ENCODE data around the gene LMOD3.

LMOD3 gene

GRCh38 chr3:69090021-69090420 lies 32.4 kb downstream of the LMOD3 start:
- DNase-seq, result no peak

DNA sequence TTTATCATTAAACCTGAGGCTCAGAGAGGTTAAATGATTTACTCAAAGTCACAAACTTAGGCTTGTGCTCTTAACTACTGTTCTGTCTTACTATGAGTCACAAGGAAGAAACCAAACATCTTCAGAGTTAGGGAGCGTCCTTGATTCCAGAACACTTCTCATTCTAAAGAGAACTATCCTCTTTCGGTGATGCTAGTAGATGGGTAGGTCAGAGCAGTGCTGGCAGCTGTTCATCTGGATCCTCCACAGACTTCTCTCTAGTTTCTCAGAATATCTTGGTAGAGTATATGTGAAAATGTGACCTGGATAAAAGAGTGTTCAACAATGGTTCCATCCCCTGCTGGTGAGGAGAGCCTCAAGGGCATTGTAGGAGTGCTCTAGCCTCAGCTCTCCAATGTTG lies 34.3 kb downstream of the LMOD3 start:
- DNase-seq, result no peak

DNA sequence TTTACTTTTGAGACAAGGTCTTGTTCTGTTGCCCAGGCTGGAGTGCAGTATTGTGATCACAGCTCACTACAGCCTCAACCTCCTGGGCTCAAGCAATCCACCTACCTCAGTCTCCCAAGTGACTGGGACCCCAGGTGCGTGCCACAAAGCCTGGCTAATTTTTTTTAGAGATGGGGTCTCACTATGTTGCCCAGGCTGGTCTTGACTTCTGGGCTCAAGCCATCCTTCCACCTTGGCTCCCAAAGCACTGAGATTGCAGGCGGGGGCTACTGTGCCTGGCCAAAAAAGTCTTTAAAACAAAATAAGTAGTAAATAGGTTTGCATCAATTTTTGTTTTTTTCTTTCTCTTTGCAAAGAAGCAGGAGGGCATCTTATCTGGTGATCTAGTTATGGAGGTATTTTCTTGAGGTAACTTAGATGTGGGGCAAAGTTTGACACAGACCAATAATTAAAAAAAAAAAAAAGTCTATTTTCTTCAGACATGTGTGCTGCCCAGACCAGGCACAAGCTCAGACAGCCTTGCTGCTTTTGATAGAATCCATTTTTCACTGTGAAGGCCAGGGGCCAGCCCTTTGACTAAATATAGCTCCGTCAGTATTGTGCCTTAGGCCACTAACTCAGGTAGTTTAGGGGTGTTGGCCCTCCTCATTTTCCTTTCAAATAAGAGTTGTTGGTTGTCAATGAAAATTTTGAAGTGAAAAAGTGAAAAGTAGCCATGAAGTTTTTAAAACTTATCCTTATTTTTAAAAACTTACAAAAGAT lies 35.2 kb downstream of the LMOD3 start:
- DNase-seq, result no peak

DNA sequence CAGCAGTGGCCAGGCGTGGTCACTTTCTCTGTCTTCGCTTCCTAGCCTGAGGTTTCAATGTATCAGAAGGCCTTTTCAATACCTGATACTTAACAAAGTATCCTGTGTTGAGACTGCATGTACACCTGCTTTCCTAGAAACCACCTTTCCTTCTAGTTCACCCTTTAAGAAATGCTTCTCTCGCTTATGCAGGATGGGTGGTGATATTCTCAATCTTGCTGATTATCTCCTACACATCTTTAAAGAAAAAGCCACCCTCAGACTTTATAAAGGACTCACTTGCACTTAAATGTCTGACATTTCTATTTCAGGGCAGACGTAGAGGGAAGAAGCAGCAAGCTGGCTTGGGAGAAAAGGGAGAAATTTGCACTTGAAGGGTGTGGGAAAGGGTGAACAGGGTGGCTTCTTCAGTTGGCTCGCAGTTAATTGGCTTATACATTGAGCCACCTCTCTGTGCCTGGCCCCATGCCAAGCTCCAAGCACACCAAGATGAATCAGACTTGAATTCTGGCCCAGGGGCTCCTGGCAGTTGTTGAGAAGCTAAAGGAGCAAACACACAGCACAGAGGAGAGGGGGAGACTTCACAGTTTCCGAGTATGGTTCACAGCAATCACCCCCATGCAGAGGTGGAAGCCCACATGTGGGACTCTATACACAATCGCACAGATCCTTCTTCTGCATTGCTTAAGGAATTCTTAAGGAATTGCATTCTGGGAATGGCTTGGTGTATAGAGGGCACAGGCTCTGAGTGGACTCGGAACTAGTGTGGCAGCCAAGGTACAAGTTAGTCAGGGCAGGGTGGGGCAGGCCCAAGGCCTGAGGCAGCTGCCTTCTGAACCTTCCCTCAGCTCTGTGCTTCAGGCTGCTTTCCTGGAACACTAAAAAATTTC lies 36.3 kb downstream of the LMOD3 start:
- peak; percentile 63 for DNase-seq

DNA sequence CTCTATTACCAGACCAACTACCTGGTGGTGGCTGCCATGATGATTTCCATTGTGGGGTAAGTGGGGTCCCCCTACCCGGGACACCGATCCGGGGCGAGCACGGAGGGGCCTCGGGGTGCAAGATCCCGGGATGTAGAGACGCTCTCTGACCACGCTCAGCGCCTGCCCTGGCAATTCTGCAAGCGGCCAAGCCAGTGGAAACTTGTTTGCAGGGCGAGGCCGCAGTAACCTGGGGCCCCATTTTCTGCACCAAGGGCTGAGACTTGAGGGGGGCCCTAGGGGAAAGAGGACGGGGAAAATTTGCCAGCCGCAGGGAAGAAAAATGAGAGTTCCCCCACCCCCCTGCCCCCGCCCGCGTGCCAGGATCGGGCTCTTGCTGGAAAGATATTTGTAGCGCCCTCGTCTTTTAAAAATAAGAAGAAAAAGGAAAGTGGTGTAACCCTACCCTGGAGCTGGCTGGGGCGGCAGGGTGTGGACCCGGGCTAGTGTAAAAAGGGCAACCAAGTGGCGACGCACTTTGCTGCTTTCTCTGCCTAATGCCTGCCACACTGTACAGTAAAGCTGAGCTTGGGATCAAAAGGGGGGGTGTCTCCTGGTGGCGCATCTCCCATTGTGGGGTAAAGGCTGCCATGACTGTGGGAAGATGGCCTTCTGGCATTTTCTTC lies 37.1 kb downstream of the LMOD3 start:
- DNase-seq, result no peak

GRCh38 chr3:69084326-69085167 lies 37.8 kb downstream of the LMOD3 start, which contains the start of gene ARL6IP5:
TSS of gene ARL6IP5 (plus strand) at chr3:69084937. CDS start at chr3:69085048, 111 bp downstream.
- peak; percentile 94 for DNase-seq

GRCh38 chr3:69082805-69083204 lies 39.6 kb downstream of the LMOD3 start:
- peak; percentile 83 for DNase-seq

DNA sequence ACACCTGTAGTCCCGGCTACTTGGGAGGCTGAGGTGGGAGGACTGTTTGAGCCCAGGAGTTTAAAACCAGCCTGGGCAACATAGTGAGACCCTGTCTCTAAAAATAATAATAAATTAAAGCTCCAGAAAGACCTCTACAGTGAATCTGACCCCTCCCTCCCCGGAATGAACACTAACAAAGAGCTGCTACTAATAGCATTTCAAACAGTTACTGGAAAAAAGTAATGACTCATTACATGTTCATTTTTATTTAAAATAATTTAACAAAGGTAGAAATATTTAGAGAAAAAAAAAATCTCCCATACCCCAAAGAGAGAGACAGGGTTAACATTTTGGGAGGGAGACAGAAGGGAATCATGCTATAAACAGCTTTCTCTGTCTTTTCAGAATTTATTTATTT lies 40.0 kb downstream of the LMOD3 start:
- DNase-seq, result no peak

DNA sequence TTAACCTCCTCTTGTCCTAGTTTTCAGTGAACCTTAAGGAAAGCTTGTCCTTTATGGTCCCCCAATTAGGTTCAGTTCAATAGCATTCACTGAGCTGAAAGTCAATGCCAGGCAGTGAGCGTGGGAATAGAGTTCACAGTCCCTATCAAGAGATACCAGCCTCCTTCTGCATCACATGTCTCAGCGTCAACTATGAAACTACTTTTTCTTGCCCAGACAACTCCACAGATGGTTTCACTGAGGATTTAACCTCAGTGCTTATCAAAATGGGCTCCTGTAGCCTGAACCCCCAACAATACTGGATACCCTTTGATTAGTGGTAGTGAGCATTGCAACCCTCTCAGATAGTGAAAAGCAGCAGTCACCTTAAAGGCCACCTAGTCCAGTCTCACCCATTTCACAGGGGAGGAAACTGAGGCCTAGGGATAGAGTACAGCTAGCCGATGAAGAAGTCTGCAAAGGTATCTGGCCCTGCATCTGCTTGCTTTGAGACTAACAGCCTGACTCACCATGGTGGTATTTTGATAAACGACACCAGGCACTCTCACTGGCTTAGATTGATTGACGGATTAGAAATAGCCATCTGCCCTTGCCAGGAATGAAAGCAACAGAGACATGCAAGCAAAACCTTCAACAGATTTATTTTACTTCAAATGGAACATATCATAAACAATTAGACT lies 40.7 kb downstream of the LMOD3 start:
- no peak for DNase-seq

- DNase-seq, result peak; percentile 91
Measured at GRCh38 chr3:69080233-69080920, 42.0 kb downstream of the LMOD3 start, which contains the start of gene UBA3. TSS of gene UBA3 (minus strand) at chr3:69080365. CDS start at chr3:69080353, 12 bp downstream.

GRCh38 chr3:69079269-69080159 lies 42.9 kb downstream of the LMOD3 start:
- no peak for DNase-seq

GRCh38 chr3:69072928-69073327 lies 49.5 kb downstream of the LMOD3 start:
- no peak for DNase-seq

DNA sequence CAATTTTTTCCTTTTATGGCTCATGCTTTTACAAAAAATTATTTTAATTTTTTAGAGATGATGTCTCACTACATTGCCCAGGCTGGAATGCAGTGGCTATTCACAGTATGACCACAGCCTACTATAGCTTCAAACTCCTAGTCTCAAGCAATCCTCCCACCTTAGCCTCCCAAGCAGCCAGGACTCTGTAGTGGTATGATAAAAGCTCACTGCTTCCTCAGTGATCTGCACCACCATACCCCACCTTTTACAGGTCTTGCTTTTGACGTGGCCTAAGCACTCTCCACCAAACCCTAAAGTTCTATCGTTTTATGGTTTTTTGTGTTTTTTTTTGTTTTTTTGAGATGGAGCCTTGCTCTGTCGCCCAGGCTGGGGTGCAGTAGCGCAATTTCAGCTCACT lies 56.3 kb downstream of the LMOD3 start:
- no peak for DNase-seq

- DNase-seq, result no peak
Measured at GRCh38 chr3:69065318-69065964, 57.0 kb downstream of the LMOD3 start.

- DNase-seq, result no peak
Measured at GRCh38 chr3:69063636-69064035, 58.8 kb downstream of the LMOD3 start.

- DNase-seq, result no peak
Measured at GRCh38 chr3:69059688-69060087, 62.7 kb downstream of the LMOD3 start.

GRCh38 chr3:69058947-69059224 lies 63.5 kb downstream of the LMOD3 start:
- no peak for DNase-seq

GRCh38 chr3:69058180-69058946 lies 64.0 kb downstream of the LMOD3 start:
- DNase-seq, result no peak

Data from CD4-positive, alpha-beta T cell treated with Interleukin-15 for 1 hour (primary cell).